Activated CD8-positive, alpha-beta memory T cell treated with anti-CD3 and anti-CD28 coated beads, Interleukin-2, amount 50 U/mL, for 1 hour (primary cell): ENCODE data around the gene ATXN3L.

Experiments used
- DNase-seq: peaks from one replicate; pipeline ENCODE4 v3.0.0-alpha.2; 2020; ENCODE audit errors: extremely low read depth

Gene ATXN3L

GRCh38 chrX:13319953-13320352, at the start of gene ATXN3L:
ATXN3L (minus strand) TSS chrX:13320053; CDS start chrX:13319934, 119 bp downstream.
- no peak for DNase-seq

DNA sequence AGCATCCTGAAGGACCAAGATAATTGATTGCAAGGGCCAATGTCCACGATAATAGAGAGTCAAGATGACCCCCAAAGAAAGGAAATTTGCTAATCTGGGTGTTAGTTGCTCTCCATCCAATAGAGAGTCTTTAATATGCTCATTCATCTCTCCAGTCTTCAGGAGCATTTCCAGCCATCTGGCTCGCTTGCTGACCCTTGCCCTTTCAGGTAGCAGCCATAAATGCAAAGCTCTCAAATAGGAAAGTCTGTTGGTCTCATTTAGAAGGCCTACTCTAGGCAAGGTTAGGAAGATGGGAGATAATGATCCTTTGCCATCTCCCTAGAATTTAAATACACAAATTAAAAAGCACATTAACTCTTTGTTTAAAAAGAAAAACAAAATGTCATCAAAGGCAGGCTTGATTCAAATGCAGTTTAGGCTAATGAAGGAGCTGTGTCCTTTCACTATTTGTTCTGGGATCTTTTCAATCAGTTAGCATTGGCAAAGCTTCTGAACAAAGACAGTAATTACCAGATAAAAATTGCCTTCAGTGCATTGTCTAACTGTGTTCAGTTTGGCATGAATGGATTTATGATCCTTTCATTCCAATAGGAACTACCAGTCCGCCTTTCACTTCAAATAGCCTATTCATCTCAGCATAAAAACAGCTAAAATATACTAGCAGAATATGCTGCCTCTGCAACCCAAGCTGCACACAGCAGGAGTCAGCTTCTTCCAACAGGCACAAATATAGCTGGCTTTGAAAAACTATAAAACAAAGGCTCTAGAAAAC, 49.6 kb upstream of the ATXN3L start:
- no peak for DNase-seq

GRCh38 chrX:13367950-13368349, 48.1 kb upstream of the ATXN3L start:
- DNase-seq, result no peak

- no peak for DNase-seq
Observed at GRCh38 chrX:13366698-13367097, 46.8 kb upstream of the ATXN3L start.

GRCh38 chrX:13365161-13365560, 45.3 kb upstream of the ATXN3L start:
- no peak for DNase-seq

DNA sequence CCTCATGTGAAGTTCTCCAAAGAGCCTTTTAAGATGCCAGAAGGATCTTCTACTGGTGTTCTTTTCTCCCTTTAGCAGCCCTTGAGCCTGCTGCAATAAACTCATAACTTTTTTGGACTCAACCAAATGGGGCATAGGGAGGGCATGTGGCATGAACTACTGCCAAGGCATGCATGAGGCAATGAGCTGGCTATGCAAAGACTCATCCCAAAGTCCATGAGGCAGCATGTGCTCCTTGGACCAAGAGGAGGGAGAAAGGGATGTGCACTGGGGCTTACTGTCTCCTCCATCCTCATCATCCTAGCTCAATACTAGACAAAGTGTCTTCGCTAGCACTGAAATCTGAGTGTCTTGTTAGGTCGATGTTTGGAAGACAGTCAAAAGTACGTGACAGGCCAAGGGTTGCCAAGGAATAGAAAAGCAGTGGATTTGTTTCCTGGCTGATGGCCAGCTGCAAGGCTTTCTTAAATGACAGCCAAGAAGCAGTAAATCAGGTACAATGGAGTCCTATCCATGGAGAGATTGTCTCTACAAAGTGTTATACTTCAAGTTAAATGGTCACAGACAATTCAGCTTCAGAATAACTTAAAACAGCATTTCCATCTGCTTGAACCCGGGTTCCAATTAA, 44.5 kb upstream of the ATXN3L start:
- DNase-seq, result no peak

DNA sequence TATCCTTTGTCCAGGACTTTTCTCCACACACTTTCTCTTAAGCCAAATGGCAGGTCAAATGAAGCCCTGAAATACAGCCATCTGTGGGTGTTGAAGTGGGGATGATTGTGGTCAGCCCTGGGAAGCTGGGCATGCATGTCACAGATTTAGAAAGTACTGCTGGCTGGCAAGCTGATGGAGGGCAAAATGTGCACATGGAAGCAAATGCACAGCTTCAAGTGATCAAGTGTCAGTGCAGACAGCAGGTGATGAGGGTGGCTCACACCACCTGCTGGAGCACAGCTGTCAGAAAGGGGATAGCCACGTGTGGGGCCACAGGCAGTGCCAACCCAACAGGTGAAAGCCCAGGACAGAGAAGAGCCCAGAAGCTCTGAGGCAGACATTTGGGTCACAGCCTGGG, 40.3 kb upstream of the ATXN3L start:
- no peak for DNase-seq

DNA sequence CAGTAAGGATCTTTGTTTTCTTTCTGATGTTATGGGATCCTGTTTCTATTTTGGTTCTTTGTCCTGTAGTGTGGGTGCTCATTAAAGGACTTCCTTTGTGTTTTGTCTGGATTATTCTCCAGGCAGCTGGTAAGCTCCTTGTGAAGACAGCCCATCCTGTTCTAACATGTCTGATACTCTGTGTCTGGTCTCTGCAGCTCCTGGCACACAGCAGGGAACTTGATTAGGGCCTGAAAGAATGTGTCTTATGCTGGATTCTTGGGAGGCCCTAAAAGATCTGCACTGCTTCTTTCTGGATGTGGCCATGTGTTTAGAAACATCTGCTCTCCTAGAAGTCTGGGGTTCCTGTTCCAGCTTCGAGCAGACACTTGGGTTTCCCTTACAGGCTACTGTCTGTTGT, 38.1 kb upstream of the ATXN3L start:
- DNase-seq, result no peak

DNA sequence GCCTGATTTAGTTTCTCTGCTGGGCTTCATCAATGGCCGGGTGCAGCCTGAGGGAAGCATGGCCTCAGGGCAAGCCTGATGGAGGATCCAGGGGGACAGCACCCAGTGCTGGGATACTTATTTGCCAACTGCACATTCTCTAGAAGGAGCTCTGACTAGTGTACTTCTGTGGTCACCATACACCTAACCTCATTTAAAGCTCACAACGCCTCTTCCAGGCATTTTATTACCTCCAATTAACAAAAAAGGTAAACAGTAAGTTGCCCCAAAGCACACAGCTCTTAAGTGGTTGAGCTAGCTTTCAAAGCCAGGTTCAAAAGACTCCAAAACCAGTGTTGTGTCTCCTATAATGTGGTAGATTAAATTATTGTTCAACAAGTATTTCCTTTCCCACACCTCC, 26.8 kb upstream of the ATXN3L start:
- no peak for DNase-seq

- DNase-seq, result no peak
Observed at GRCh38 chrX:13345438-13345837, 25.6 kb upstream of the ATXN3L start.

- DNase-seq, result no peak
Observed at GRCh38 chrX:13345037-13345436, 25.2 kb upstream of the ATXN3L start.

GRCh38 chrX:13341491-13342101, 21.7 kb upstream of the ATXN3L start:
- no peak for DNase-seq

DNA sequence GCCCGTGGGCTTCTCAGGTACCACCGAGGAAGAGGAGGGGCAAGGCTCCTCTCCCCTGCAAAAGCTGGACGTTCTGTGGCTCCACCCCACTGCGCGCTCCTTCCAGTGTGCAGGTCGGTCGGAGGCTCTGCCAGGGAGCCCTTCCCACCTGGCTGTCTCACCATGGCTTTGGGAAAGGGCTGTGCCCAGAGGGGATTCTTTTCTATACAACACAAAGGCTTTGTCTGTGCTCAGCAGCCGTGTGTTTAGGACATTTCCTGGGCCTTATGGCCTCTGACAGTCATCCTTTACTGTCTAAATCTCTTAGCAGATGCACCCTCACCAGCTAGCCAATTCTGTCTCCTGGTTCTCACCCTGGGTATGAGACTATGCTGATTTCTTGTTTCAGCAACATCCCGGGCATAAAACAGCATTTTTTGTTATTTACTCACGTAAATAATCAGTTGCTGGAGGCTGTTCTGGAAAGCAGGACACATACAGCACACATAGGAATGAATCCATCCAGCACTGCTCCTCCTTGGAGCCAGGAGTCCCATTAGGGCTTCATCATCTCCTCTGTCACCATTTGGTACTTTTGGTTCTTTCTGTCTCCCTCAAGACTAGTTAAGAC, 20.4 kb upstream of the ATXN3L start:
- DNase-seq, result no peak

DNA sequence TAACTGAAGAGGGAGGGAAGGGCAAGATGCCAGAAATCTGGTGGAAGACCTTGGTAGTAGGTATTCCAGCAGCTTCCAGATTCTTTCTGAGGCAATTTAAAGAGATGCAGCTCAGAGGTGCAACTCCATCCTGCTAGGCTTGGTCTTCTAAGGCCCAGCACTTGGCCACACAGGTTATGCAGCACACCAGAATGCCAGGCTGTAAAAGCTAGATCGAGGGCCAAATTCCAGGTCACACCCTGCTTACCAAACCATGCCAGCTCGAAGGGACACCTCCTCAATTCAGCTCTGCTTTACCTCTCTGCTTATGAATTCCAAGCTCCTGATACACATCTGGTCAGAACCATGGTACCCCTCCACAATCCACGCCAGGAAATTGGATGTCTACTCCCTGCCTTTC, 19.8 kb upstream of the ATXN3L start:
- no peak for DNase-seq

DNA sequence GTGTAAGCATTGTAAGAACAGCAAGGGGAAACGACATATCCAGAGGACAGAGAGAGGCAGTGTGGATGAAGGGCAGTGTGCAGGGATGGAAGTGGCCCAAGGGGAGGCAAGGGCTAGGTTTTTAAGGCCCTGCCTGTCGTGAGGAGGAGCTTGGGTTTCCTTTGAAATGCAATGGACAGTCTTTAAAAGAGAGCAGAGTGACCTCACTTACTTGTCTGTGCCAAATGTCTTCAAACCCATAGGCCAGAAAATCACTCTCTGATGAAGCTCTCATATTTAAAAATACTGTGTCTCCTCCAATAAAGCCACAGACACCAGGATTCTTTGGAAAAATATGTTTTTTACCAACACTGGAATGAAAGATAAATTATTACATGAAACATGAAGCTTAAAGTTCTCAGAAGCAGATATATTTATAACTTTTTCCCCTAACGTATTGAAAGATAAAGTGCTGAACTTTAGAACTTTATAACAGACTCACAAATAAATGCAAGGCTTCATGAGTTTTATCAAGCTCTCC, 19.2 kb upstream of the ATXN3L start:
- DNase-seq, result no peak

- no peak for DNase-seq
Observed at GRCh38 chrX:13334491-13334890, 14.6 kb upstream of the ATXN3L start.

GRCh38 chrX:13330446-13330845, 10.6 kb upstream of the ATXN3L start:
- DNase-seq, result no peak

DNA sequence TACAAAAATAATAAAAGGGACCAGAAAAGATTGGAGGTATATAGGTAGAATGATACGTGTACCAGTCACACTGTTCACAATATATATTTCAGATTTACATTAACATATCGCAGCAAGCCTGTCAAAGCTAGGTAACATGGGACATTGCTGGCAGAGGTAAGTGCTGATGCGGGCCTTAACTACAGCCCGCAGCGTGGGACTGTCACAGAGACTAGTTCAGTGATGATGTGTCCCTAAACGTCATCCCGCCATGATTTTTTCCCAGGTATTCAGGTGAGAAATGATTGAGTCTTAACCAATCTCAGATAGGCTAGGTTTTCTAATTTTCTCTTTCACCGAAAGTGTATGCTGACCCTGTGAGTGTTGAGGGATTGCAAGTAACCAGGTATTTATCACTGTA, 7.8 kb upstream of the ATXN3L start:
- DNase-seq, result no peak

- DNase-seq, result no peak
Observed at GRCh38 chrX:13323241-13323640, 3.4 kb upstream of the ATXN3L start.

DNA sequence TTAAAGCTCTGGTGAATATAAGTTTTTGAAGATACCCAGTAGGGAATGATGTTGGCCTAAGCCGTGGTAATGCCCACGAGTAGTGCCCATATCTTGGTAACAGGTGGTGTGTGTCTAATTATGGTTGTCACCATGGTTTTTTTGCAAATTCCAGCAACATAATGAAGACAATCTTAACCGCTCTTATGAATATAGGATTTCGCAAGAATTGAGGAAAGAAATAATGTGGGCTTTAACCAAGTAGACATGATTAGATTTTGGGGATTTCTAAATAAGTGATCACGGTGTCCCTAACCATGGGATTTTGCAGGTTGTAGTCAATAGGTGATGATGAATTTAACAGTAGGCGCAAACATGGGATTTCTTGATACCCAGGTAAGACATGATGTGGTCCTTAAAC, 2.5 kb downstream of the ATXN3L start:
- DNase-seq, result no peak

- DNase-seq, result no peak
Observed at GRCh38 chrX:13311560-13311959, 8.3 kb downstream of the ATXN3L start.

GRCh38 chrX:13309631-13310030, 10.2 kb downstream of the ATXN3L start:
- no peak for DNase-seq

GRCh38 chrX:13307041-13307440, 12.8 kb downstream of the ATXN3L start:
- no peak for DNase-seq
